Loucy (cell line): ENCODE results near the gene OR52K2.

Experiments
- CTCF ChIP-seq: fragments of 200-600 bp; sonication (generic); conservative IDR thresholded peaks from 2 replicates; pipeline ENCODE4 v1.5.1; 2014; ENCODE audit warnings: mild to moderate bottlenecking, antibody characterized with exemption, low read length
- EZH2phosphoT487 ChIP-seq: fragments of 200-600 bp; IDR thresholded peaks from 2 replicates; pipeline ENCODE4 v1.6.1; 2018; ENCODE audit warnings: antibody characterized with exemption, mild to moderate bottlenecking, moderate library complexity, borderline replicate concordance

- TF ChIP-seq CTCF (no peak), EZH2phosphoT487 (no peak)
Observed at GRCh38 chr11:4436411-4436810, 12.7 kb upstream of the OR52K2 start.
